GM19239 (cell line): ENCODE results near the gene CEP41.
"Not testable (repeated sequence)": the region's sequence is repeated elsewhere in the genome, so short reads cannot be mapped to it uniquely, and the experiment has no call there.

Experiments used
- DNase-seq: peaks from one replicate; pipeline ENCODE4 v3.0.0; 2011; ENCODE audit warnings: low spot score; ENCODE audit not compliant: insufficient read length
- FAIRE-seq: peaks from 2 replicates; lab custom pipeline; 2011; peaks lifted over from hg19 to GRCh38; lab: Jason Lieb, UNC

CEP41 gene

DNA sequence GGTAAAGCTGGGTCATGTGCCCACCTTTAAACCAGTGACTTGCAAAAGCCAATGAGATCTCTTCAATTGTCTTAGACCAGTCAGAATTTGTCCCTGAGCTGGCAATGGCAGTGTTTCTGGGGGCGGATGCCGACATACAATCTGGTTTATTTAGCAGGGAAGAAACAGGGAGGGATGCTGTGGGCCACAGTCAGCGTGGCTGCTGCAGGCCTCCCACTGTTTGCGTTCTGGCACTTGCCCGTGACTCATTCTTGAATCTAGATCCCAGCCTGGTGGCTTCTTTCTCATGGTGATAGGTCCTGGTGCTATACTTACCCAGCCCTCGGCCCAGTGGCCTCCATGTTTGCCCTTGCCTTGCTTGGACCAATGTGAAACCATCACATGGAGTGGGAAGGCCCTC is 63.6 kb downstream of the CEP41 start:
- DNase-seq (no peak), FAIRE-seq (no peak)

DNA sequence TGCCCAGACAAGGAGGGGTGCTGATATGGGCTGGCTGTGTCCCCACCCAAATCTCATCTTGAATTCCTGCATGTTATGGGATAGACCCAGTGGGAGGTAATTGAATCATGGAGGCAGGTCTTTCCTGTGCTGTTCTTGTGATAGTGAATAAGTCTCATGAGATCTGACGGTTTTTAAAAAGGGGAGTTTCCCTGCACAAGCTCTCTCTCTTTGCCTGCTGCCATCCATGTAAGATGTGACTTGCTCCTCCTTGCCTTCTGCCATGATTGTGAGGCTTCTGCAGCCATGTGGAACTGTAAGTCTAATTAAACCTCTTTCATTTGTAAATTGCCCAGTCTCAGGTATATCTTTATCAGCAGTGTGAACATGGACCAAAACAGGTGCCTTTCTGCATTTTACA is 64.4 kb downstream of the CEP41 start:
- DNase-seq, FAIRE-seq: not testable (repeated sequence)

DNA sequence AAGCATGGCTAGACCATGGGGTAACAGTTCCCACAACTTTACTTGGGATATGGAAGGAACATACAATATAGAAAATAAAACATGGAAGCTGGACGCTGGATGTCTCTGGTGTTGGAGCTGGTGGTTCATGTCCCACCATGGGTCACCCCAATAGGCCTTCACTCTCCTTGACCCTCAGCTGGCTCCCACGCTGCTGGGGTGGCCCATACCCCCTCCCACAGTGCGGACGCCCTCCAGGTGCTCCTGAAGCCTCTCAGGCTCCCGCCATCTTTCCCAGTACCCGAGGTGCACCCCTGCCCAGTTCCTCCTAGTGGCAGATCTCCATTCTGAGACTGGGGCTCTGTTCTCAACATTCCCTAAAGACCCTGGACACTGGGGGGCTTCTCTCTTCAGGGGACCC is 66.3 kb downstream of the CEP41 start:
- FAIRE-seq: no peak

DNA sequence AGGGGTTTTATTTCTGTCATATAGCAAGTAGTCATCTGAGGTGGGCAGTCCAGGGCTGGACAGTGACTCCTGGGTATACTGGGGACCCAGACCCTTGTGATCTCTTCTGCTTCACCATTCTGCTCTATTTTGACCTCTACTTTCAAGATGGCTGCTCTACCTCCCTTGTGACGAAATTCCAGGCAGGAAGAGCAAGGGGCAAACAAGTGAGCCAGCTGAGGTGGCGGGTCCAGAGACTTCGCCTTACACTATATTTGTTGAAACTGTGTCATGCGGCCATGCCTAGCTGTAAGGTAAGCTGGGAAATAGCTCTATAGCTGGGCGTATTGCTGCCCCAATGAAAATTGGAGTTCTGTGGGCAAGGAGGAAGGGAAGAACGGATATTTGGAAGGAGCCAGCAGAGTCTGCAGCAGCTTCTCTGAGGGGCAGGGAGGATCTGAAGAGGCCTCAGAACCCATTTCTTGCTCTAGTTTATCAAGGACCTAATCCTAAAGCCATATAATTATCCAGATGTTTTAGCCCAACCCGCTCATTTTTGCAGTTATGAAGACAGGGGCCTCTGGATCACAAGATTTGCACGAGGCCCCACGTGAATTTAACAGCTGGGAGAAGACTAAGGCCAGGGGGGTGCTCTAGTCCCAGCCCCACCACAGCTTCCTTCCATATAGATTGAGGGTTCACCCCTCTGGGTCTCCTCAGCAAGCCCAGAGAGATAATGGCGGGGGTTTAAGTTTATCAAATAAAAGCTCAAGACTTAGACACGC is 68.2 kb downstream of the CEP41 start:
- FAIRE-seq (no peak), DNase-seq (no peak)

More for the DNA sequence above, 66.3 kb downstream of the CEP41 start:
- DNase-seq: no peak

DNA sequence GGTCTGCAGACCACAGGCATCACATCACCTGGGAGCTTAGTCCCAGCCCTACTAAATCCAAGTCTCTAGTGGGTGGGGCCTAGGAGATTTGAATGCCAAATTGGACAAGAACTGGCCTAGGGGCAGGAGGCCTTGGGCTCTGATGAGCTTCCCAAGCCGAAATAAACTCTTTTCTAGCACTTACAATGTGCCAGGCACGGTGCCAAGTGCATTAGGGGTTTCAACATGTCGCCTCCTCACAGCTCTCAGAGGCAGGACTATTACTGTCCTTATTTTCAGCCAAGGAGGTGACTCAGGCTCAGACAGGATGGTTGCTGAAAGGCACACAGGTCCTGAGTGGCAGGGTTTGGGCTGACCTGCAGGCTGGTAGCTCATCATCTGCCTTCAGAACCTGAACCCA is 69.8 kb downstream of the CEP41 start:
- no peak for FAIRE-seq
- DNase-seq: no peak

DNA sequence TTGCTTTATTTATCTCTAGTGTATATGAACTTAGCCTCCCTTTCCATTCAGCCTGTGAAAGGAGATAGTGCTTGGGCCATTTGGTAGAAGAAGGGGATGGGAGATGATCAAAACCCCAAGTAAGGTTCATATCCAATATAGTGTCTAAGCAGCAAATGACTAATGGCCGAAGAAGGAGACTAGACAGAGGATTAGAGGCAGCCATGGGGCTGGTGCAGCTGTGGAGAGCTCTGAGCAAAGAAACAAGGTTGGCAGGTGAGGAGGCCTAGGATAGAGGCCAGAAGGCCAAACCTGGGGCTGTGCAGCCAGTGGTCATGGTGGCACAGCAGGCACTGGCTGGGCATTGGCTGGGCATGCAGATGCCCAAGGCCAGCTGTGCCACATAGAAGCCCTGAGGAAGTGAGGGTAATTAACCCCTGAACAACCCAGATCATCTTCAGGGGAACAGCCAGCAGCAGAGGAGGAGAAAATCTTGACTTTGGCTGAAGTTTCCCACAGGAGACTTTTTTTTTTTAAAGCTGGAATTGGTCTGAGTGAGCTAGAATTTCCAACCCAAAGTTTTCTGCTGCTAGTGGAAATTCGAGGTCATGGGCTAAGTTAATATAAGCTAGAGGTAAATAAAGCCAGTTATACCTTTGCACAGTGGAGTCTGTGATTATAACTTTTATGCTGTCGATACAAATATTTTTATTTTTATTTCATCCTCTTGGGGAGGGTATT is 70.8 kb downstream of the CEP41 start:
- no peak for FAIRE-seq

DNA sequence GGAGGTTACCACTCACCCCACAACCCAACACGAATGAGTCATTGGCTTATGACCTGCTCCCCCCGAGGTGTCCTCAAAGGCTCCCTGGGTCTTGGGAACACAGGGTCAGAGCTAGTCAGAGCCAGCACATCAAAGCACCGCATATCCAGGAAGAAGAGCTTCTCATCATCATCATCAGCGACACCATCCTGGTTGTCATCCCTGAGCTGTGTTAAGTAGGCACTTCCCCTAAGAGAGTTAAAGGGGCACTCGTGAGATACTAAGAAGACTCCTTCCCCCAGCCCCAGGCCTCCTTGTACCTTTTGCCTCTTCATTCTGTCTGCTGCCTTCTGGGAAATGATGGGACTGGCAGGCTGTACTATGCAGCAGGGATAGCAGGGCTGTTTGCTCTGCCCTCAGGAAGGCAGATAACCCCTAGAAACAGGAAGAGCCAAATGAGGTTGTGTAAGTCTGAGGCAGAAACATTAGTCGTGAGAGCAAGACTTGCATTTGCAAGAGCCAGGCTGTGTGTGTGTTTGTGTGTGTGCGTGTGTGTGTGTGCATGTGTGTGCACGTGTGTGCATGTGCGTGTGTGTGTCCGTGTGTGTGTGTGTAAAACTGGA is 71.6 kb downstream of the CEP41 start:
- no peak for FAIRE-seq
- DNase-seq: no peak

More for the DNA sequence above, 70.8 kb downstream of the CEP41 start:
- DNase-seq: no peak

DNA sequence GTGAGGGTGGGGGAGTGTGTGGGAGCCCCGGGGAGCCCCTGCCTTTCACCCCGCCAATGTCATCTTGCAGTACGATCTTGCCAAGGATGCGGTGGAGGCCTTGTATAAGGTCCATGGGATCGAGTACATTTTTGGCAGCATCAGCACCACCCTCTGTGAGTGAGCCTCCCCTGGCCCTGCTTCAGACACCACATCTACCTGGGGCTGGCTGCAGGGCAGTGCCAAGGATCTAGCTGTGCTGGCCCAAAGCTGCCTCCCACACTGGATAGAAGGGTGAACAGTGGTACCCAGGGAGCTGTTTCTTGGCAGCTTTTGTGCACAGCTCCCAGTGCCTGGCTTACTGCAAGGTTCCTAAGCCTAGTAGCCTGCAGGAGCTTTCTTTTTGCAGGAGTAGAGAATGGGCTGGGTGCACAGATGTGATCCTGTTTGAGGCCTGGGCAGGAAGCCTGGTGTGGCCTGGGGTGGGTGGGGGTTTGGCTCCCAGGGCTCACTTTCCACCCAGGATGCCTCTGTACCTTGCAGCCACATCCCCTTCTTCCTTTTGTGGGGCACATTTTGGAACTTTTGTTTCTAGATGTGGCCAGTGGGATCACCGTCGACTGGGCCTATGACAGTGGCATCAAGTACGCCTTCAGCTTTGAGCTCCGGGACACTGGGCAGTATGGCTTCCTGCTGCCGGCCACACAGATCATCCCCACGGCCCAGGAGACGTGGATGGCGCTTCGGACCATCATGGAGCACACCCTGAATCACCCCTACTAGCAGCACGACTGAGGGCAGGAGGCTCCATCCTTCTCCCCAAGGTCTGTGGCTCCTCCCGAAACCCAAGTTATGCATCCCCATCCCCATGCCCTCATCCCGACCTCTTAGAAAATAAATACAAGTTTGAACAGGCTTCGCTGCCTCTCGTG is 72.7 kb downstream of the CEP41 start:
- DNase-seq: no peak
- no peak for FAIRE-seq

DNA sequence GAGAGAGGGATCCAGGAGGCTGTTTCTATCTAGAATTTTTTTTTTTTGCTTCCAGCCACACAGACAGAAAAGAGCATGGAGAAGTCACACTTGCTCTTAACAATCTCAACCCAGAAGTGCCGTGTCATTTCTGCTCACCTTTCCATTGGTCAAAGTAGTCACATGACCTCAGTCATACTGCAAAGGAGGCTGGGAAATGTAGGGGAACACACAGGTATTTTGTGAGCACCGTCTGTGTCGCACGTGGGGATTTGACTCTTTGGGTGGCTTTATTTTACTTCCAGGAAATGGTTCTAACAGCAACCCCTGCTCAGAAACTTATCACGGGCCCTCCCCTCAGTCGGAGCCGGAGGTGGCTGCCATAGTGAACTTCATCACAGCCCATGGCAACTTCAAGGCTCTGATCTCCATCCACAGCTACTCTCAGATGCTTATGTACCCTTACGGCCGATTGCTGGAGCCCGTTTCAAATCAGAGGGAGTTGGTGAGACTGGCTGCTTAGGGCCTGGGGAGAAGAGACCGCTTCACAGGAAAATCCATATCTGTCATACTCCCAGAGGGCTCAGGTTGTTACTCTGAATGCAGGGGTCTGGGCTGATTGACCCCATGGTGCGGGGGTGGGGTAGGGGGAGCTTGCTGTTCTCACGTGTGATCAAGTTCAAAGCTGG is 73.6 kb downstream of the CEP41 start:
- FAIRE-seq (no peak), DNase-seq (no peak)

DNA sequence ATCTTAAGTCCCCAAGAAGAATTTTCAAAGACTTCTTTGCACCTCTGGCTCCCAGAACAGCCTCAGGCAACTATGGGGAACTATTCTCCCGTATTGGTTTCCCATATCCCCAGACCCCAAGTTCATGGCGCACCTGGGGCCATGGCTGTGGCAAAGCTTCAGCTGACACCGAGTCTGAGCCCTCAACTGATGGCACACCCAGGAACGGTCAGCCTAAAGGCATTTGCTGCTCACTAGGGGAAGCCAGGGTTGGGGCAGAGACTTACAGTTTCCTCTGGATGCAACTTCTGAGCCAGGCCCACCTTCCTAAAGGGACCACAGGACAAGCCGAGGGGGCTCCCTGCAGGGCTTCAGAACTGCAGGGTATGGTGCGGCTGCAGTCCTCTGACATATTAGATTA is 74.3 kb downstream of the CEP41 start:
- no peak for FAIRE-seq
- no peak for DNase-seq

DNA sequence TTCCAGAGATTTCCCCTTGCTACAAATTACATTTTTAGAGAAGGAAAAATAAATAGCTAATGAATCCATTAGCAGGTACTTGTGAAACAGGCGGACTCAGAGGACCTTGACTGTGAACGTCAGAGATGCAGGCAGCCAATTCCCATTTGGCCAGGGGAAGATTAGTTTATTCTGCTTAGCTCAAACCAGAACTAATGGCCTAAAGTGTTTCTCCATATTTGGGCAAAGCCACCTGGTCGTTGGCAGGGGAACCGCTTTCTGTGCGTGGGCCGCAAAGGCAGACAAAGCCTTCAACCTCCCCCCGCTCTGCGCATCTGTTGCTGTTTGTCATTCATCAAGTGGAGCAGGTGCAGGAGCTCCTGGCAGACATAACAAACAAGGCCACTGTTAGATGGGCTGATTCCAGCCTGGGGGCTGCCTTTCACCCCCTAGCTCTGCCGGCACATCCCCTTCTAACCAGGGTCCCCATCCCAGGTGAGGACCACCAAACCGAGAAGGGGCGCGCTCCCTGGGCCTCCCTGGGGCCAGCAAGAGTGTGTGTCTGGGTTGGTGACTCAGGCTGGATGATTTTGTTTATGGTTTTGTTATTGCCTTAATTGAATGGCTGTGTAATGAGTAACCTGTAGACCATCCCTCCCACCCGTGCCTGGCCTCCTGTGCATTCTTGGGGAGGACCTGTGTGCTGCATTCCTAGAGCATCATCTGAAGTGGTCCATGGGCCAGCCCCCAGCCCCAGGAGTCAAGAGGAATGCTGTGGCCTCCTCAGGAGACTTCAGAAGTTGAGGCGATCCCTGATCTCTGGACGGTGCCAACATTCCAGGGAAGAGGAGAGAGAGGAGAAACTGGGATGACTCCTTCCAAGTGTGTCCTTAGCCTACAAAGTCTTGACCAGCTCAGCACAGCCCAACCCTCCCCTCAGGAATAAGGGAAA is 75.0 kb downstream of the CEP41 start:
- DNase-seq: peak; percentile 30
- FAIRE-seq: no peak

DNA sequence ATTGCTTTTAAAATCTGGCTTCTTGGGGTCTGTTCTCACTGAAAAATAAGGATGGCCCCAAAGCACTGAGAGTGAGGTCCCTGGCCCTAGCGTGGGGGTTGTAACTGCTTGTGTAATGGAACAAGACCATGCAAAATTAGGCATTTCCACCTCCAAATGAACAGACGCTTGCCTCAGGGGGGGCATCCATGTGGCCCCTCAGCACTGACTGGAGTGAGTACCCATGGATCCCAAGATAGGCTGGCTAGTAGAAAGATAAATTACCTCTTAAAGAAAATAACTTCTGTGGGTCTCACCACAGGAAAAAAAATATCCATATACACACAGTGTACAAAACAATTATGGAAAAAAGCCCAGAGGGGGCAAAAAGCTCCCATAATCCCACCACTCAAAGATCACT is 75.7 kb downstream of the CEP41 start:
- FAIRE-seq (no peak), DNase-seq (no peak)

DNA sequence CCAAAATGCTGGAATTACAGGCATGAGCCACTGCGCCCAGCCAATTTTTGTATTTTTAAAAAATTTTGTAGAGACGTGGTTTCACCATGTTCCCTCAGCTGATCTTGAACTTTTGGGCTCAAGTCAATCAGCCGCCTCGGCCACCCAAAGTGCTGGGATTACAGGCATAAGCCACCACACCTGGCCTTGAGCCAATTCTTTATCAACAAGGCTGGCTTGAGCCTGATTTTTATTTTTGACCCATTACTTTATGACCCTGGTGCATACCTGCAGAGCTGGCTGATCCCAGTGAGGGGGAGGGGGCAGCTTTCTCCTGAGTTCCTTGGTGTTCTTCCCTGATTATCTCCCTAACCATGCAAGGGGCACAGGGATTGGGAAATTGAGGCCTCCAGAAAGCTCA is 76.4 kb downstream of the CEP41 start:
- no peak for FAIRE-seq
- DNase-seq: no peak

DNA sequence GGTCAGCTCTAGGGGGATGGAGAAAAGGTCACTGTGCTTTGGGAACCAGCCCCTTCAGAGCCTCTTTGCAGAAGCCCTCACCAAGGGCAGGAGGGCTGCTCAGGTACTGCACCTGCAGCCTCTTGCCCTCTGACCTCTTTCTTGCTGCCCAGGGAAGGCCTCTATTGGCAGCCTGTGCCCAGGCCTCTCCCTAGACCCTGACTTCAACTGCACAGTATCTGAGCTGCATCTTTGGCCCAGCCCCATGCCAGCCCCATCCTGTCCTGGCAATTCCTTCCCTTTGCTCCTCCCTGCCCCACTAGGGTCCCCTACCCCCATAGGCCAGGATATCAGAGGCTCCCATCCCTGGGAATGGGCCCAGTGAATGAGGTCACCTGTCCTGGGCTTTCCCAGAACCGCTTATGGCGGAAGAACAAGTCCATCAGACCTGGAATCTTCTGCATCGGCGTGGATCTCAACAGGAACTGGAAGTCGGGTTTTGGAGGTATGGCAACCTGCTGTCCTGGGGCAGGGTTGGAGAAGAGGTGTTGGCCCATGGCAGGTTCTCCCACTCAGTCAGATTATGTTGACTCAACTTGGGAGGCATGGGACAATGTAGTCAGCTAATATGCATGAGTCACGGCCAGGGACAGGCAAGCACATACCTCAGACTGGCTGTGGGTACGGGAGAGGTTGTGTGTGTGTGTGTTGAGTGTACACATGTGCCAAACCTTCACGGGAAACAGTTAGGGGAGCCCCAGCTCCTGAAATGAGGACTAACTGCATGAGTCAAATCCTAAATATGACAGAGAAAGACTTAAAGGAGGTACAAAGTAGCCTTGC is 77.6 kb downstream of the CEP41 start:
- DNase-seq (no peak), FAIRE-seq (no peak)

DNA sequence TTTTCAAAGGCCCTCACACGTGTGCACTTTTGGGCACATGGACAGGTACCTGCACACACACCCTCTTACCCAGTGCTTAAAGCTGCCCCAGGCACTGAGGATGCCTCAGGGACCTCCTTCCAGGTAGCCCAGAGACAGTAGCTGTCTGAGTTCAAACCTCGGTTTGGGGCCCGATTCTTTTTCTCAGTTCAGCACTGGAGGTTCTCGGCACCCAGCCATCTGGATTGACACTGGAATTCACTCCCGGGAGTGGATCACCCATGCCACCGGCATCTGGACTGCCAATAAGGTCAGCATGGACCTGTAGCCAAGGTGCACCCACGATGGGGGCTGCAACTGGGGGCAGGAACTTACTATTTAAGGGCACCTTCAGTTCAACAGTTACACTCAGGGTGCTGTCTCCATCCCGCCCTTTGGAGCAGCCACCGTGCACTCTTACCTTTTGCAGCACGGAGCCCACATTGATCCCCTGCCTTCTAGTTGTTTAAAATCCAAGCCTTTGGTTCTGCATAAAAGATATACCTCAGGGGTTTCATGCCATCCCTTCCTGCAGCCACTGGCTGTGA is 78.5 kb downstream of the CEP41 start:
- no peak for FAIRE-seq
- no peak for DNase-seq

DNA sequence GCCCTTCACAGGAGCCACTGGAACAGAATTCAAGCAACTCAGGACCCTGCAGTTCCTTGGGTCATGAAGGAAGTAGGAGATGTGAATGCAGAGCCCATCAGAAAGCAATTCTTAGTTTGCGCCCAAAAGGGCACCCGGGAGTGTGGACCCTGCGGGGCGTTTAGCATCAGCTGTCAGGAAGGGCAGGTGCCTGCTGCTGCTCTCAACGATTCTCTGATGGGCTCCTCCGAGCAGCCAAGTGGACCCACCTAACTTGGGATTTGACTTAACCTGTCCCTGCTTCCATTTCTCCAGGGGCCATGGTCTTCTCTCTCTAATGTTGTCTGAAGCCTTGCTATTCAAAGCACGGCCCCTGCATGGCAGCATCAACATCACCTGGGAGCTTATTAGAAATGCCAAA is 79.1 kb downstream of the CEP41 start:
- DNase-seq (no peak), FAIRE-seq (no peak)

DNA sequence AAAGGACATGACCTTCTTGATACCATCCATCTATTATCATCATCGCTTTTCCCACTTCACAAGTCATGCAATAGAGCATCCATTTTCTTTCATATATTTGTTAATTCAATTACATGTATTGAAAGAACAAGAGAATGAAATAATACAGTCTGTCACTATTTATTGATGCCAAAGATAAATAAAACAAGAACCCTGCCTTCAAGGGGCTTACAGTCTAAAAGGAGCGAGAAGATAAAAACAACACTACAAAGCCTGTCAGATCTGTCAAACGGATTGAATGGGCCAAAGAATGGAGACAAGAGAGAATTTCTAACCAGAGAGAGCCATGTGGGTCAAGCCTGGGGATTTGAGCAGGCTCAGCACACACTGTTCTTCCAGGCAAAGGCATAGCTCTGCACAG is 80.3 kb downstream of the CEP41 start:
- DNase-seq (no peak), FAIRE-seq (no peak)
